ACC112 (cell line): ENCODE results near the gene SULT1C4.

Source experiments
- H2AFZ ChIP-seq: fragments of 200-600 bp; sonication (generic); one replicate; pipeline ENCODE4 v1.6.0; 2017; ENCODE audit warnings: antibody characterized with exemption, low read length; ENCODE audit not compliant: unreplicated experiment
- H3K27ac ChIP-seq: fragments of 200-600 bp; sonication (generic); 2 replicates; pipeline ENCODE4 v1.5.1; 2014; ENCODE audit warnings: low read depth, mild to moderate bottlenecking, antibody characterized with exemption, low read length, moderate library complexity
- H3K27me3 ChIP-seq: fragments of 200-600 bp; sonication (generic); 2 replicates; pipeline ENCODE4 v1.6.1; 2014; ENCODE audit warnings: mild to moderate bottlenecking, antibody characterized with exemption, low read length, moderate library complexity, mixed read lengths; ENCODE audit not compliant: insufficient read depth
- H3K36me3 ChIP-seq: fragments of 200-600 bp; sonication (generic); 2 replicates; pipeline ENCODE4 v1.6.1; 2016; ENCODE audit warnings: mild to moderate bottlenecking, antibody characterized with exemption, low read length, moderate library complexity, mixed read lengths; ENCODE audit not compliant: insufficient read depth
- H3K4me1 ChIP-seq: fragments of 200-600 bp; sonication (generic); one replicate; pipeline ENCODE4 v1.6.1; 2016; ENCODE audit warnings: low read length, mixed read lengths; ENCODE audit not compliant: insufficient read depth, unreplicated experiment, control insufficient read depth
- H3K4me3 ChIP-seq: fragments of 200-600 bp; sonication (generic); 2 replicates; pipeline ENCODE4 v1.5.1; 2014; ENCODE audit warnings: mild to moderate bottlenecking, low read depth, low read length
- H3K79me2 ChIP-seq: fragments of 200-600 bp; sonication (generic); one replicate; pipeline ENCODE4 v1.6.0; 2016; ENCODE audit warnings: low read length; ENCODE audit not compliant: control insufficient read depth, unreplicated experiment, insufficient read depth

SULT1C4 gene

GRCh38 chr2:108393197-108393596 lies 15.4 kb downstream of the SULT1C4 start:
- Histone ChIP-seq H3K27me3 (no peaks in the 10 kb centered on the region), H3K27ac (no peak overlapping the region), H3K36me3 (no peaks in the 10 kb centered on the region), H3K79me2 (no peaks in the 10 kb centered on the region), H3K4me1 (no peaks in the 10 kb centered on the region), H2AFZ (no peak overlapping the region), H3K4me3 (no peak overlapping the region)

- Histone ChIP-seq H3K4me1 (no peaks in the 10 kb centered on the region), H2AFZ (no peak overlapping the region), H3K27me3 (no peaks in the 10 kb centered on the region), H3K27ac (no peak overlapping the region), H3K4me3 (no peak overlapping the region), H3K36me3 (no peaks in the 10 kb centered on the region), H3K79me2 (no peaks in the 10 kb centered on the region)
These were observed 17.4 kb downstream of the SULT1C4 start for GRCh38 chr2:108395155-108395554.

DNA sequence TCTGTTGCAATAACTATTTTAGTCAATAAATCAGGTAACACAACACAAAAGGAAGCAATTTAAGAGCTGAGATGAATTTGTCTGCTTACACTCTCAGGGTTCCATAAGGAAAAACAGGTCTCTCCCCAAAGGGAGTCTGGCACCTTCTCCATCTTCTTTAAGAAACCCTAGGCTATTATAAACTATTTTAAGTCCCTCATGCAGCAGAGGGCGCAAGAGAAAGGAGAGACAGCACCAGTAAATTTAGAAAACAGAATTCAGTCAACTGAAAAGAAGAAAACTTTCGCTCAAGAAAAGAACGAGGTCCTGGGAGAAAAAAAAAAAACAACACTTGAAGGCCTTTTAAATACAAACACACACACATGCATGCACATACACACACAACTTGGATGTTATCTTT lies 19.1 kb downstream of the SULT1C4 start:
- no peak overlapping the region for H3K27ac ChIP-seq
- no peaks in the 10 kb centered on the region for H3K27me3 ChIP-seq
- H3K79me2 ChIP-seq = no peaks in the 10 kb centered on the region
- no peak overlapping the region for H3K4me3 ChIP-seq
- H2AFZ ChIP-seq = no peak overlapping the region
- H3K36me3 ChIP-seq = no peaks in the 10 kb centered on the region
- no peaks in the 10 kb centered on the region for H3K4me1 ChIP-seq

DNA sequence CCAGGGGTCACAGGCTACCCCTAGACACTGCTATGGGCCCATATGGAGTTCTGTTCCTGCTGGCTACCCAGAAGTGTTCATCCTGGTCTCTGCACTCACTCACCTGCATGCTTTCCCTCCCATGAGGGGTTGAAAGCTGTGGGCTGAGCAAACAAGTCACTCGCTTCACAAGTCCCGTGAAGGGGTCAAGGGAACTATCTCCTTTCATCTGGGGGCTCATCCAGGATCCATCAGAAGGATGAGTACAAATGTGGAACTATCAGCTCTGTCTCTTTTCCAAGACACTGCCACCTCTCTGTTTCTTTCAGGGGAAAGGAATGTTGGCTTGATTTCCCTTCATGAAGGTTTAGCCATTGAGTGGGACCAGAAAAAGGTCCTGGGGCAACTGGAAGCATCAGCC lies 21.7 kb downstream of the SULT1C4 start:
- no peak overlapping the region for H2AFZ ChIP-seq
- no peak overlapping the region for H3K27ac ChIP-seq
- H3K4me3 ChIP-seq = no peak overlapping the region
- H3K4me1 ChIP-seq = peaks cover 7% of the 10 kb centered on the region
- H3K79me2 ChIP-seq = no peaks in the 10 kb centered on the region
- H3K27me3 ChIP-seq = no peaks in the 10 kb centered on the region
- H3K36me3 ChIP-seq = no peaks in the 10 kb centered on the region

GRCh38 chr2:108401800-108402199 lies 24.0 kb downstream of the SULT1C4 start:
- Histone ChIP-seq H3K36me3 (no peaks in the 10 kb centered on the region), H3K79me2 (no peaks in the 10 kb centered on the region), H3K27ac (no peak overlapping the region), H3K4me1 (peaks cover 7% of the 10 kb centered on the region), H2AFZ (no peak overlapping the region), H3K27me3 (no peaks in the 10 kb centered on the region), H3K4me3 (no peak overlapping the region)

- no peaks in the 10 kb centered on the region for H3K36me3 ChIP-seq
- H3K27ac ChIP-seq = no peak overlapping the region
- H2AFZ ChIP-seq = no peak overlapping the region
- H3K4me3 ChIP-seq = no peak overlapping the region
- H3K79me2 ChIP-seq = no peaks in the 10 kb centered on the region
- no peaks in the 10 kb centered on the region for H3K27me3 ChIP-seq
- H3K4me1 ChIP-seq = peaks cover 7% of the 10 kb centered on the region
These were observed 25.7 kb downstream of the SULT1C4 start for GRCh38 chr2:108403494-108403893.

DNA sequence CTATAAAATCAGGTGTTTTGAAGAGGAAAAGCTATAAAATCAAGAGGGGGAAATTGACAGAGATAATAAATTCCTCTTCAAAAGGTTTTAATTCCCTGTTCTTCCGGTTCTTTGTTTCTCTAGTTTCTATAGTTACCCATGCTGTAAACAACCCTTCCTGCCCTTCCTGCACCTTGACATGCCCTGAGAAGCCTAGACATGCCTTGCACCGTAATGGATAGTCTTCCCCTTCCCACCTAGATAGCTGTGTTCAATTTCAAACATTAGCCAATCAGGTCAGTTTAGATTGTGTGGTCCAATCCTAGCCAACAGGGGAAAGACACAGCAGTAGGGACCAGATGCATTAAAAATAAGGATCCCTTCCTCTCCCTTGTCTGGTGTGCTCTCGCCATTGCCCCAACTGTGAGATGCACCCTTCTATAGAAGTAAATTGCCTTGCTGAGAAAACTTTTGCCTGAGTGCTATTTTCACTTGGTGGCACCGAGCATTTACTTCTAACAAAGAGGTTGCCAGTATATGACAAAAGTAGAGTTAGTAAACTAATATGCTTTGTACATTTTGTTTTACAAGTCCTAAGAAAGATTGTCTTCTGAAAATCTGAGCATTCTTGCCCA lies 27.1 kb downstream of the SULT1C4 start:
- no peaks in the 10 kb centered on the region for H3K27me3 ChIP-seq
- peaks cover 7% of the 10 kb centered on the region for H3K4me1 ChIP-seq
- H3K4me3 ChIP-seq = no peak overlapping the region
- no peaks in the 10 kb centered on the region for H3K36me3 ChIP-seq
- H3K27ac ChIP-seq = no peak overlapping the region
- H3K79me2 ChIP-seq = no peaks in the 10 kb centered on the region
- H2AFZ ChIP-seq = no peak overlapping the region

DNA sequence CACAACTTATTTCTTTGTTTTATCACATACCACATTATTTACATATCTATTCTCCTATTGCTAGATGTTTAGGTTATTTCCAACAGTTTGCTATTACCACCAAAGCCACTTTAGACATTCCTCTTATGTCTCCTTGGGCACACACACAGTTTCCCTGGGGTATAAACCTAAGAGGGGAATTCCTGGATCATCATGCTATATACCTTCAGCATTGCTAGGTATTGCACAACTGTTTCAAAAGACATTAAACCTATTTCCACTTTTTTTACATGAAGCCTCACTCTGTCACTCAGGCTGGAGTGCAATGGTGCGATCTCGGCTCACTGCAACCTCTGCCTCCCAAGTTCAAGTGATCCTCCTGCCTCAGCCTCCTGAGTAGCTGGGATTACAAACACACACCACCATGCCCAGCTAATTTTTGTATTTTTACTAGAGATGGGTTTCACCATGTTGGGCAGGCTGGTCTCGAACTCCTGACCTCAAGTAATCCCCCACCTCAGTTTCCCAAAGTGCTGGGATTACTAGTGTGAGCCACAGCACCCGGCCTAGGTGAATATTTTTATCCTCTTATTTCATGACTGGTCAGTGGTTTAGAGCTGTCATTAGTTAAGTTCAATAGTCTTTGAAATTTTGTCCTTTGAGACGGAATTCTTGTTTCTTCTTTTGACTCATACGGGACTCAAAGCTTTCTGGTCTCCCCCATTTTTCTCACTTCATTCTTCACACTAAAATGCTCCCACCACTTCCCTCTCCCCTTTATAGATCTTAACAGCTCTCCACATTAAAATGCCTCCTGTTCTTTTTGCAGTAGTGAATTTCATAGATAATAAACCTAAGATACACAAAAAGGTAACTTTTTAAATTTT lies 30.3 kb downstream of the SULT1C4 start:
- Histone ChIP-seq H3K4me1 (peaks cover 11% of the 10 kb centered on the region), H2AFZ (no peak overlapping the region), H3K27ac (no peak overlapping the region), H3K4me3 (no peak overlapping the region), H3K36me3 (no peaks in the 10 kb centered on the region), H3K79me2 (no peaks in the 10 kb centered on the region), H3K27me3 (no peaks in the 10 kb centered on the region)

- Histone ChIP-seq H3K4me1 (peaks cover 21% of the 10 kb centered on the region), H2AFZ (no peak overlapping the region)
These were observed 32.0 kb downstream of the SULT1C4 start for GRCh38 chr2:108409768-108410167.

DNA sequence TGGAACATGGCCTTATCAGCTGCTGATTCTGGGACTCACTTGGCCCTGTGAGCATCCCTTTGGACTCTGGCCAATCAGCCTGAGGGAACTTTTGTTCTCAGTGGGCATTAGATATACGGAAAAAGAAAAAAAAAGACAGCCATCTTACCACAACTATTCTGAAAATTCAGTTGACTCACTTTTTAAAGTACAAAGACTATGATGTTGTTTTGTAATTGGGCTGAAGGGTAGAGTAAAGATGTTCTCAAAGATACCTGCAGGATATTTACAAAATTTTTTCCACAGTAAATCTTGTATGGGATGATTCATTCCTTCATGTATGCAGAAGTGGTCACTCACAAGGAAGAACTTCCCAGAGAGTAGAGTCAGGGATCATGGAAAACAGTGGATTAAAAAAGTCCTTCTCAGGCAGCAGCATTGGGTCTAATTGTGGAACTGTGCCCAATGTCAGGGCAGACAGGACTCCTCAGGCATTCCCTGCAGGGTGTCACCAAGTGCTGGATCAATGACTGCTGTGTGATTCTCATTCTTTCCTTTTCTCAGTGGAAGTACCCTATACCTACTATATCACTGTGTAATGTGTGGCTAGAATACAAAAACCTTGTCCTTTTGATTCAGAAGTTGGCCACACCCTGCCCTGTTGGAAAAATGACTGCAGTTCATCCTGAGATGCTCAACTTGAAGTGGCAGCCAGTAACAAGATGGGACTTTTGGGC lies 35.4 kb downstream of the SULT1C4 start:
- no peaks in the 10 kb centered on the region for H3K79me2 ChIP-seq
- H3K36me3 ChIP-seq = no peaks in the 10 kb centered on the region
- no peaks in the 10 kb centered on the region for H3K27me3 ChIP-seq
- peaks cover 23% of the 10 kb centered on the region for H3K4me1 ChIP-seq
- no peak overlapping the region for H3K4me3 ChIP-seq
- no peak overlapping the region for H2AFZ ChIP-seq
- peak overlapping the region; percentile 78 for H3K27ac ChIP-seq

More at GRCh38 chr2:108409768-108410167, 32.0 kb downstream of the SULT1C4 start:
- Histone ChIP-seq H3K27ac (no peak overlapping the region), H3K79me2 (no peaks in the 10 kb centered on the region), H3K36me3 (no peaks in the 10 kb centered on the region), H3K4me3 (no peak overlapping the region), H3K27me3 (no peaks in the 10 kb centered on the region)
